Suppressor macrophage treated with lipopolysaccharide for 4 hours (primary cell): Measurements from ENCODE around the gene ELMOD3.
A peak's percentile ranks its signal among the peaks of the same experiment; 100 is the strongest.
"Not testable (repeated sequence)": the region's sequence is repeated elsewhere in the genome, so short reads cannot be mapped to it uniquely, and the experiment has no call there.

Experiments
- DNase-seq: peaks from one replicate; pipeline ENCODE4 v3.0.0-alpha.2; 2020

ELMOD3 gene

DNA sequence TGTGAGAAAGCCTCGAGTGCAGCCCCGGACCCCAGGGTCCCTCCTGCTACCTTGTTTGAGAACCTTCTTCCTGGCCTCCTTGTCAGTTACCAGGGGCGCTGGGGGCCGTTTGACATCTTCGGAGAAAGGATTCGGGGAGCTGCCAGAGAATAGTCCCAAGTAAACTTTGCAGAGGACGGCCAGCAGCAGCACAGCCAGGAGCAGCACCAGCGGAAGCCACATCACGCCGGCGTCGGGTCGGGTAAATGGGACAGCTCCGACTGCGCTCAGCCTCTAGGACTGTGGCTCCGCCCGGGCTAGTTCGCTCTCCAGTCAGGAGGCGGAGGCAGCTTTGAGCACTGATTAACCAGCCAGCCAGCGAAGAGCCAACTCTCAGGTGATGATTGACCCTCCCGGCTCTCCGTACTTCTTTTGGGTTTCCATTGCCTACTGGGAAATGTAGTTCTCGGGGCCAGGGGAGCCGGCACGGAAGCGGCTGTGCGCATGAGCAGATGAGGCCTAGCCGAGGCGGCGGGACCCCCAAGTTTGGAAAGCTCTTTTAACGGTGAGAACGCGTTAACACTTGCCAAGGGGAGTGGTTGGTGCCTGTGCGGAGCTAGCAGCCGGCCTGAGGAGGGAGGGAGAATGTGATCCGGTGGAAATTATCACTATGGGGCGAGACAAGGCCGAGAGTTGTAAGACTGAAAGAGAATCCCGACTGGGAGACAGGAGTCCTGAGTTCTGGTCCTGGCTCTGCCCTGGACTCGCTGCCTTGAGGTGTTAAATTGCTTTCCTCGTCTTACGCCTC lies at the start of gene ELMOD3, which contains the start of gene RETSAT:
ELMOD3 (plus strand) TSS at position 484 of the 787 bp plus-strand sequence. CDS start 2,430 bp downstream, outside the sequence.
RETSAT (minus strand) TSS at position 243 of the 787 bp plus-strand sequence; CDS start at position 222, 21 bp downstream.
- peak; percentile 99 for DNase-seq

GRCh38 chr2:85307527-85307897 lies 47.1 kb upstream of the ELMOD3 start:
- DNase-seq = no peak

GRCh38 chr2:85308201-85308600 lies 46.4 kb upstream of the ELMOD3 start:
- no peak for DNase-seq

- peak; percentile 19 for DNase-seq
Observed at GRCh38 chr2:85308896-85309555, 45.5 kb upstream of the ELMOD3 start.

DNA sequence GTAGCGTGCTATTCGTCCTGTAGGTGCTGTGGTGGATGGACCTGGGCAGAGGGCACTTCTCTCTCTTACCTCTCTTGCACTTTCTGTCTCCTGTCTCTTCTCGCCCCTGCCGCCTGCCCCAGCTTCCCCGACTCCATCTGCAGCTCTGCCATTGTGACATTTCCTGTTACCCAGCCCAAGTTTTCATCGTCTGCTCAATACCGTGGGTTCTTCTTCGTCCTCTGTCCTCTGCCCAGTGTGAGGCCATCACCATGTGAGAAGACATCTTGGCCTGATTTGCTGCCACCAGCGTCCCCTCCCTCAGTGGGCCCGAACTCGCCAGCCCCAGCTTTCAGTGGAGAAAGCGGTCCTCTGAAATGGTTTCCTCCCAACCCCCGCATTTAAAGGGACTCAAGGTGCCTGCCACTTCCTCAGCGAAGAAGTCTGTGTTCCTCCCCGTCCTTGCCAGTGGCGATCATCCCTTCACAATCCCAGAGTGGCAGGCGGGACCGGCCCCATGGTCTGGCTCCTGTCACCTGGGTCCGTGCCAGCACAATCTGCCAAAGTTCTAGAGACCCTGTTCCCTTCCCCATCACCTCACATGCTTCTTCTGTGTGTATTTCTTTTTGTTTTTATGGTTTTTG lies 44.8 kb upstream of the ELMOD3 start:
- peak; percentile 21 for DNase-seq

- DNase-seq = no peak
Observed at GRCh38 chr2:85310330-85310729, 44.2 kb upstream of the ELMOD3 start.

DNA sequence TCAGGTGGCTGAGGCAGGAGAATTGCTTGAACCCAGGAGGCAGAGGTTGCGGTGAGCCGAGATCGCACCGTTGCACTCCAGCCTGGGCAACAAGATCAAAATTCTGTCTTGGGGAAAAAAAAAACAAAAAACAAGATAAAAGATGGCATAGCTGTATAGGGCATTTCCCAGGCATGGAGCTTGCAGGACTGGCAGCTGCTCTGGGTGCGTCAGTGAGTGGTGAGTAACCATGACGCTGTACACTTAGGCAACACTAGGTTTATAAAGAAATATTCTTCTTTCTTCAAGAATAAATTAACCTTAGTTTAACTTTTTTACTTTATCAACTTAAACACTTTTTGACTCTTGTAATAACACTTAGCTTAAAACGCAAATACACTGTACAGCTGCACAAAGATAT lies 42.2 kb upstream of the ELMOD3 start:
- DNase-seq = peak; percentile 44

DNA sequence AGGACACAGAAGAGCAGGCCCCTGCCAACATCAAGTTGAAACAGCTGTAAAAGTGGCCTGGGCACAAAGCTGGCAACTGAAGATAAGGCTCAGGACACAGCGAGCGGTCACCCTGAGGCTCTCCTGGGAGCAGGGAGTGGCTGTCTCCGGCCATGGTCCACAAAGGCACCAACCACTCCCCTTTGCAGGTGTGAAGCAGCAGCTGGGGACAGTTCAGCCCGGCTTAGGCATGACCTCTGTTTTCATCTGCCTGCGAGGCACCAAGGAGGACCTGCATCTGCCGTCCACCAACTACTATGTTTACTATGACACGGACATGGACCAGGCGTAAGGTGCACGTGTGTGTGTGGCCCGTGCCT lies 39.7 kb upstream of the ELMOD3 start:
- no peak for DNase-seq

- not testable (repeated sequence) for DNase-seq
Observed at GRCh38 chr2:85315921-85316320, 38.6 kb upstream of the ELMOD3 start.

GRCh38 chr2:85318222-85319074 lies 36.1 kb upstream of the ELMOD3 start:
- DNase-seq = peak; percentile 96

GRCh38 chr2:85319796-85320195 lies 34.8 kb upstream of the ELMOD3 start:
- peak; percentile 67 for DNase-seq

DNA sequence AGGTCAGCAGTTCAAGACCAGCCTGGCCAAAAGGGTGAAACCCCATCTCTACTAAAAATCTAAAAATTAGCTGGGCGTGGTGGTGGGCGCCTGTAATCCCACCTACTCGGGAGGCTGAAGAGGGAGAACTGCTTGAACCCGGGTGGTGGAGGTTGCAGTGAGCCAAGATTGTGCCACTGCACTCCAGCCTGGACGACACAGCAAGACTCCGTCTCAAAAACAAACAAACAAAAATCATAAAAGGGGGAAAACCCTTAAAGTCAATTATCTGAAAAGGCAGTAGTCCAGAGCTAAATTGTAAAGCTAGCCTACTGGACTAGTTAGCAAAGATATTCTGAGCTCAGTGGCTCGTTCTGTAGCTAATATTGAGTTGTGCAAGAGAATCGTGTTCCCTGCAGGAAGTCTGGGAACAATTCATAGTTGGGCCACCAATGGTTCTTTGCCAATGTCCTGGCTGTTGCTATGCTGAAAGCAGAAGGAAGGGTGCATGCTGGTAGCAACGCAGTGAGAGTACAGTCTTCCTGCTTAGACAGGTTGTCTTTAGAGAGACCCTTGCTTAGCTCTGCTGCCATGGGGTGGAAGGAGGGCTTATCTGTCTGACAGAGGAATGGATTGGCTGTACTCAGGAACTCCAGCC lies 31.1 kb upstream of the ELMOD3 start:
- no peak for DNase-seq

DNA sequence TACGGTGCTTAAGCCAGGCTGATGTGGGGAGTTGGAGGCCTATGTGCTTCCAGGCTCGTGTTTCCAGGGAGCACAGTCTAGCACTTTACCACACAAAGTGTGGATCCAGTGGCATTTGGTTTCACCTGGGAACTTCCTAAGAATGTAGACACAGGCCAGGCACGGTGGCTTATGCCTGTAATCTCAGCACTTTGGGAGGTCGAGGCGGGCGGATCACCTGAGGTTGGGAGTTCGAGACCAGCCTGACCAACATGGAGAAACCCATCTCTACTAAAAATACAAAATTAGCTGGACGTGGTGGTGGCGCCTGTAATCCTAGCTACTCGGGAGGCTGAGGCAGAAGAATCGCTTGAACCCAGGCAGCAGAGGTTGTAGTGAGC lies 30.6 kb upstream of the ELMOD3 start:
- not testable (repeated sequence) for DNase-seq

GRCh38 chr2:85324639-85325465 lies 29.7 kb upstream of the ELMOD3 start:
- peak; percentile 54 for DNase-seq

GRCh38 chr2:85325466-85325811 lies 29.1 kb upstream of the ELMOD3 start:
- DNase-seq = no peak

GRCh38 chr2:85326406-85327159 lies 28.0 kb upstream of the ELMOD3 start:
- DNase-seq = peak; percentile 88

- DNase-seq = peak; percentile 45
Observed at GRCh38 chr2:85327160-85327821, 27.3 kb upstream of the ELMOD3 start.

GRCh38 chr2:85327822-85328617 lies 26.5 kb upstream of the ELMOD3 start, which contains the start of gene TGOLN2:
TSS of gene TGOLN2 (minus strand) at chr2:85327989. CDS start at chr2:85327962, 27 bp downstream.
- DNase-seq = peak; percentile 97

- DNase-seq = no peak
Observed at GRCh38 chr2:85329181-85329651, 25.4 kb upstream of the ELMOD3 start.
